ENCODE data around the gene CYTH1.

The CYTH1 gene

DNA sequence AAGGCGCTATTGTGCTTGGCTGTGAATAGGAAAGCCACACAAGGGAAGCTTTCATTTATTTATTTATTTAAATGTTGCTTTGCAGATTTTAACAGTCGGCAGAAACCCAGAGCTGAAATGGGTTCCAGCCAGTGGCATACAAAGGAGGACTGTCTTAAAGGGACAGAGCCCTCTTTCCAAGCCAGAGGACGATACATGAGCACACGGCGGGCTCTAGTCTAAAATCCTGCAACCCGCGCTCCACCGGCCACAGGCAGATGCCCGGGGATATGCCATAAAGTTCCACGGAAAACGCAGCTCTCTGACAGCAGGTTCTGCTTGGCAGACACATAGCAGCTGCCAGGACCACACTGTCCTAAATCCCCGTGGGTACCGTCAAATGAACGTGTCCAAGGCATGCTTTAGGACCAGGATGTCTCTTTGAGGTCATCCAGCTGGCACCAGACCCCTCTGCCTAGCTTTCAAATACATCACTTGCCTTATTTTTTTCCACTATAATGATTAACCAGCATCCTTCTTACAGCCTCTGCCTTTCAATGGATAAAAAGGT, 64.6 kb downstream of the CYTH1 start:
- Histone ChIP-seq H3K27me3 (no peaks in the 10 kb centered on the region), H3K9me3 (no peaks in the 10 kb centered on the region), H3K4me1 (peaks cover 26% of the 10 kb centered on the region), H3K36me3 (no peaks in the 10 kb centered on the region), H3K4me3 (ENCODE audit: low read depth, low read length) (peak overlapping the region; percentile 66)
- peak; percentile 42 for DNase-seq
- TF ChIP-seq, protein P1, sequence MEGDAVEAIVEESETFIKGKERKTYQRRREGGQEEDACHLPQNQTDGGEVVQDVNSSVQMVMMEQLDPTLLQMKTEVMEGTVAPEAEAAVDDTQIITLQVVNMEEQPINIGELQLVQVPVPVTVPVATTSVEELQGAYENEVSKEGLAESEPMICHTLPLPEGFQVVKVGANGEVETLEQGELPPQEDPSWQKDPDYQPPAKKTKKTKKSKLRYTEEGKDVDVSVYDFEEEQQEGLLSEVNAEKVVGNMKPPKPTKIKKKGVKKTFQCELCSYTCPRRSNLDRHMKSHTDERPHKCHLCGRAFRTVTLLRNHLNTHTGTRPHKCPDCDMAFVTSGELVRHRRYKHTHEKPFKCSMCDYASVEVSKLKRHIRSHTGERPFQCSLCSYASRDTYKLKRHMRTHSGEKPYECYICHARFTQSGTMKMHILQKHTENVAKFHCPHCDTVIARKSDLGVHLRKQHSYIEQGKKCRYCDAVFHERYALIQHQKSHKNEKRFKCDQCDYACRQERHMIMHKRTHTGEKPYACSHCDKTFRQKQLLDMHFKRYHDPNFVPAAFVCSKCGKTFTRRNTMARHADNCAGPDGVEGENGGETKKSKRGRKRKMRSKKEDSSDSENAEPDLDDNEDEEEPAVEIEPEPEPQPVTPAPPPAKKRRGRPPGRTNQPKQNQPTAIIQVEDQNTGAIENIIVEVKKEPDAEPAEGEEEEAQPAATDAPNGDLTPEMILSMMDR (IDR thresholded peaks at IDR 0.05; ENCODE audit: low read depth, low read length), result no peak

DNA sequence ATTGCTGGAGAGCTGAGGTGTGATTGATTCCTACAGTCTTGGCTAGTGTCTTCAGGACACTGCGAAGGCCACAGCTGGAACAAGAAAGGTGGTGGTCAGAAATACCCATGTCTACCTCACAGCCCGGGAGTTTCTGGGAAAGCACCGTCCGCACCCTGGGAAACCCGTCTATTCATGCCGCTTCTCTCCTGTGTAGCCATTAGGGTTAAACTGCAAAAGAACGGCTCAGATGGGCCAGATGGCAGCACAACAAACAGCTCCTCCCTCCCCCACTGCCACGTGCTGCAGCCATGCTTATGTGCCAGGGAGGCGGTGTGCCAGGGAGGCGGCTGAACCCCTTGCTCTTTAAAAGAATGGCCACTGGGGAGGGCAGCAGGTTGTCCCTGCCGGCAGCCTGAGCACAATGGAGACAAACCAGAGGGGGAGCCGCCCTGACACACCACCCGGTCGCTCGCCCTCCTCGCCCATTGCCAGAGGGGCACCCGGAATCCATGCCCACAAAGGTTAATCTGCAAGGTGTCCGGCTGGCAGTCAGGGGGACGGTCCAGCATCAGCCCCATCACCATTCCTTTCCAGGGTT, 65.2 kb downstream of the CYTH1 start:
- H3K27me3 ChIP-seq, result no peaks in the 10 kb centered on the region
- TF ChIP-seq, protein P1 (IDR thresholded peaks at IDR 0.05; ENCODE audit: low read depth, low read length), result no peak
- DNase-seq, result peak; percentile 72
- H3K36me3 ChIP-seq, result no peaks in the 10 kb centered on the region
- no peaks in the 10 kb centered on the region for H3K9me3 ChIP-seq
- H3K4me1 ChIP-seq, result peaks cover 24% of the 10 kb centered on the region
- peak overlapping the region; percentile 66 for H3K4me3 ChIP-seq (ENCODE audit: low read depth, low read length)

DNA sequence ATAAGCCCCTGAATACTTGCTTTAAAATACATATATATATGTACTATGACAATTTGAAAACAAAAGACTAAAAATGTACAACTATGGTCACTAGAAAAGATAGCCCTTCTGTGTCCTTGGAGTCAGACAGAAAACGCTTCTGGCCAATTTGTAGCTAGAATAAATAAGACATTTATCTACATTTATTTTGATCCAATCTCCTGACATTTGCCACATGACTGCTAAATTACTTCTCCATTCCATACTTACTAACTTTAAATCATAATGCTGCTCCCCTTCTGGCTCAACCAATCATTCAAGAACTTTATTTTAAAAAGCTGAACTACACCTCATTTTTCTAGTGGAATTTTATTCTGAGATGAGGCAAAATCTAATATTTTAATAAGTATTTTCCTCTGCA, 65.8 kb downstream of the CYTH1 start:
- Histone ChIP-seq H3K4me1 (peaks cover 24% of the 10 kb centered on the region), H3K9me3 (no peaks in the 10 kb centered on the region), H3K4me3 (ENCODE audit: low read depth, low read length) (peak overlapping the region; percentile 66), H3K27me3 (no peaks in the 10 kb centered on the region), H3K36me3 (no peaks in the 10 kb centered on the region)
- DNase-seq, result no peak
- TF ChIP-seq, protein P1 (IDR thresholded peaks at IDR 0.05; ENCODE audit: low read depth, low read length), result no peak

DNA sequence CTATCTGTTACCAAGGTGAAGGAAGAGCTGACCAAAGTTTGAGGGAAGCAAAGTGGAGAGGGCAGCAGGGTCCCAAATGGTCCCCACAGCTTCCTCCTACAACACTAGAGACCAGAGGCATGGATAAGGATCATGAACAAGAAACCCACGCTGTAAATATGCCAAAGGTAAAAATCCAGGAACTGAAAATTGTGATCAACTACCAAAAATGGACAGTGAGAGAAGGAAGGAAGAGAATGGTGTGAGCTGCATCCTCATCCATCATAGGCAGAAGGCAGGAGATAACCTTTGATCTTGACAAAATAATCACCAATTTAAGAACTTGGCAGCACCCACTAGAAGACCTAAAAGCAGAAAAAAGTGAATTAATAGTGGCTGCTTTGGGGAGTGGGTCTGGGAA, 66.2 kb downstream of the CYTH1 start:
- TF ChIP-seq, protein P1 (IDR thresholded peaks at IDR 0.05; ENCODE audit: low read depth, low read length), result no peak
- DNase-seq, result no peak
- Histone ChIP-seq H3K27me3 (no peaks in the 10 kb centered on the region), H3K4me3 (ENCODE audit: low read depth, low read length) (no peak overlapping the region), H3K4me1 (peaks cover 24% of the 10 kb centered on the region), H3K36me3 (no peaks in the 10 kb centered on the region), H3K9me3 (no peaks in the 10 kb centered on the region)

DNA sequence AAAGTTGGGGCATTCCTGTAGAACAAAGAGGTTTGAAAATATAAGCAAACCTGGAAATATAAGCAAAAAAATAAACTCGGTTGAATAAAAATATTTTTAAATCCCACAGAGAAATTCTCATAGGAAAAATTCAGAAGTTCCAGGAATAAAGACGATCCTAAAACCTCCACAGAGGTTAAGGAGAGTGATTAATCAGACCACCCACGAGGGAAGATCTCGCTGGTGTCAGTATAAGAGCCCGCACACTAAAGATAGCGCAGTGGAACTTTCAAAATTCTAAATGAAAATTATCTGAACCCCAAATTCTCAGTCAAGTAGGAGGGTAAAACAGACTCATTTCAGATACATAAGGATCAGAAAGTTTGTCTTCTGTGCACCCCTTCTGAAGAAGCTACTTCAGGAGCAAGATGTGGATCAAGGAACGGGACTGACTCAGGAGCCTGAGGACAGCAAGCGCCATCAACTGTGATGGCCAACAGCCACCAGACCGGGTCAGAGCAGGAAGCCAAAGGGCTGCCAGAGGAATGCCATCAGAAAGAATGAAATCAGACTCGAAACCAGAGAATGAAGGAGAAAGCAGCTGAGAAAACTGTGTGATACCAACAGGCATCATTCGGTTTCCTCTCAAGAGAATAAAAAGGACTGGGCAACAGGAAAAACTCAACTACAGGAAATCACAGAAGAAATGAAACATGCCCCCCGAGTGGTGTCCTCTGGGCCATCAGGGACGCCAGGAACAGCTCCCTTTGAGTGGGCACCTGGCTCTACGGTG, 66.9 kb downstream of the CYTH1 start:
- H3K4me1 ChIP-seq, result peaks cover 24% of the 10 kb centered on the region

More for the DNA sequence above, 66.9 kb downstream of the CYTH1 start:
- no peaks in the 10 kb centered on the region for H3K9me3 ChIP-seq
- TF ChIP-seq, protein P1 (IDR thresholded peaks at IDR 0.05; ENCODE audit: low read depth, low read length), result no peak
- no peaks in the 10 kb centered on the region for H3K36me3 ChIP-seq
- no peak for DNase-seq
- H3K27me3 ChIP-seq, result no peaks in the 10 kb centered on the region
- no peak overlapping the region for H3K4me3 ChIP-seq (ENCODE audit: low read depth, low read length)
